Esophagus muscularis mucosa (tissue), 4 donors: ENCODE data around the gene FGF5. TPM values are rescaled to one million over a fixed set of nuclear protein-coding genes. Genes with fewer than 3 reads are reported as not detected.

Source experiments
- DNase-seq: peaks from one replicate; pipeline ENCODE4 v3.0.0-alpha.2; 2017; ENCODE audit errors: extremely low spot score
- H3K27ac ChIP-seq, 4 donors: fragments of 200-600 bp; sonication (generic); replicated peaks in 1 of 4; 1 replicate in 3 of 4; 2 replicates in 1 of 4; pipeline ENCODE4 v1.5.1; 2016 to 2019; ENCODE audit warnings: mild to moderate bottlenecking in 1 of 4
- H3K27me3 ChIP-seq, 4 donors: fragments of 200-600 bp; sonication (generic); one replicate each; pipeline versions ENCODE4 v1.5.1 to v1.6.0; 2016 to 2019
- H3K36me3 ChIP-seq, 4 donors: fragments of 200-600 bp; sonication (generic); one replicate each; pipeline ENCODE4 v1.5.1; 2016 to 2019
- H3K4me1 ChIP-seq, 4 donors: fragments of 200-600 bp; sonication (generic); one replicate each; pipeline ENCODE4 v1.5.1; 2016 to 2019
- H3K4me3 ChIP-seq, 4 donors: fragments of 200-600 bp; sonication (generic); 1 replicate in 2 of 4; 2 replicates in 2 of 4; pipeline ENCODE4 v1.5.1; 2016 to 2019; ENCODE audit warnings: mild to moderate bottlenecking in 4 of 4, moderate library complexity in 1 of 4
- H3K9me3 ChIP-seq, 4 donors: fragments of 200-600 bp; sonication (generic); 1 replicate in 3 of 4; 2 replicates in 1 of 4; pipeline ENCODE4 v1.5.1; 2016 to 2019
- CTCF ChIP-seq, 3 experiments: fragments of 200-600 bp in 2 of 3; fragments of 450-650 bp in 1 of 3; sonication (generic) in 2 of 3; IDR thresholded peaks; one replicate each; pipeline ENCODE4 v1.5.1; 2017 to 2019; ENCODE audit warnings: antibody characterized with exemption in 3 of 3, mild to moderate bottlenecking in 2 of 3, moderate library complexity in 1 of 3
- EP300 ChIP-seq: sonication (generic); formaldehyde crosslinking; IDR thresholded peaks from one replicate; pipeline ENCODE4 v1.6.1; 2017; ENCODE audit warnings: antibody characterized with exemption
- POLR2A ChIP-seq: fragments of 450-650 bp; IDR thresholded peaks from one replicate; pipeline ENCODE4 v1.6.1; 2017; ENCODE audit warnings: antibody characterized with exemption, moderate library complexity, mild to moderate bottlenecking, low read depth
- POLR2AphosphoS5 ChIP-seq, 2 donors: sonication (generic); formaldehyde crosslinking; IDR thresholded peaks; one replicate each; pipeline ENCODE4 v1.6.1; 2017; ENCODE audit warnings: antibody characterized with exemption in 2 of 2
- WGBS: methylation state at CpG from one replicate; pipeline ENCODE4 v1.1.5; 2018; 5-methylcytosine and 5-hydroxymethylcytosine counted together
- intact Hi-C: fragments of 100-400 bp; cut with DNase I; formaldehyde crosslinking; loops from one replicate; pipeline ENCODE4 v1.15.1; 2023
- total RNA-seq, 4 donors: library from RNA; depleted of rRNA; stranded (reverse); fragments of >200 nt; gene quantifications; one replicate each; pipeline versions ENCODE4 v1.1.0 to v1.2.1, GENCODE V29; 2016

FGF5 gene
- total RNA-seq, 4 donors from 2014 or later = 1.2 to 4.2 (median 2.0) TPM

DNA sequence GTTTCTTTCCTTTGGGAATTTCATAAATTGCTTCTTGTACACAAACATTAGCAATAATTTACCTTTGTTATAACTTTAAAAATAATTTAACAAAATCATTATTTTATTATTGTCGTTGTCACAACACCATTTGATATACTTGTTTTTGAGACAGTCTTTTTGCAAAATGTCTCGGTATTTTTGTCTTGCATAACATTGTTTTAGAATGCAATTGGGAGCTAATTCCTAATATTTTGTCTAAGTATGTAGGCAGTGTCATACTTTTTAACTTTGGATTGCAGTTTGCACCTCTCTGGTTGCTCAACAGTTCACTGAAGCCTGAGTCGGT is 68.7 kb downstream of the FGF5 start:
- peak overlapping the region; percentile 5 to 67 (median 50) for H3K27ac ChIP-seq
- WGBS = 27% methylated on average over 3 of the region's 3 CpGs
- no peak for DNase-seq
- H3K4me3 ChIP-seq = peak overlapping the region; percentile 58 to 71 (median 66)
- H3K9me3 ChIP-seq = no peaks in the 10 kb centered on the region
- peaks cover 0 to 37% (median 23%) of the 10 kb centered on the region in 4 donors for H3K4me1 ChIP-seq
- no peaks in the 10 kb centered on the region for H3K36me3 ChIP-seq
- no peaks in the 10 kb centered on the region for H3K27me3 ChIP-seq
- TF ChIP-seq EP300 = no peak
- TF ChIP-seq CTCF (IDR thresholded peaks at IDR 0.05) = no peak
- no peak for TF ChIP-seq POLR2A
- intact Hi-C loops = loop anchor here (10.0 kb wide), 2 partner anchors 70 to 1390 kb away; partner anchors contain the start of gene FGF5

GRCh38 chr4:80335554-80336358 is 69.3 kb downstream of the FGF5 start, which contains the start of gene CFAP299:
TSS of gene CFAP299 (plus strand) at chr4:80335730.
- 2% methylated on average over 14 of the region's 49 CpGs for WGBS
- intact Hi-C loops = loop anchor here (10.0 kb wide), 2 partner anchors 71 to 1391 kb away; partner anchors contain the start of gene FGF5
- Histone ChIP-seq H3K27ac (peak within 1 kb of the TSS; percentile 30 to 67 (median 50)), H3K4me3 (peak within 1 kb of the TSS; percentile 58 to 71 (median 66)), H3K36me3 (no peaks in the 10 kb centered on the region), H3K27me3 (no peaks in the 10 kb centered on the region), H3K4me1 (peaks cover 0 to 37% (median 23%) of the 10 kb centered on the region in 4 donors), H3K9me3 (no peaks in the 10 kb centered on the region)
- TF ChIP-seq POLR2A = no peak
- TF ChIP-seq CTCF (IDR thresholded peaks at IDR 0.05) = peak; percentile 44 to 56 (median 48)
- TF ChIP-seq POLR2AphosphoS5 (IDR thresholded peaks at IDR 0.05) = peak; percentile 16 to 38
- TF ChIP-seq EP300 = no peak
- DNase-seq = no peak

GRCh38 chr4:80336582-80336981 is 70.1 kb downstream of the FGF5 start:
- Histone ChIP-seq H3K36me3 (no peaks in the 10 kb centered on the region), H3K4me3 (peak overlapping the region; percentile 58 to 71 (median 66)), H3K27me3 (no peaks in the 10 kb centered on the region), H3K4me1 (peaks cover 0 to 37% (median 23%) of the 10 kb centered on the region in 4 donors), H3K9me3 (no peaks in the 10 kb centered on the region), H3K27ac (peak overlapping the region in 1 of 4 donors; percentile 42)
- TF ChIP-seq POLR2AphosphoS5 (IDR thresholded peaks at IDR 0.05) = peak in 1 of 2 donors; percentile 13
- TF ChIP-seq POLR2A = no peak
- no peak for TF ChIP-seq EP300
- peak; percentile 28 to 43 (median 37) for TF ChIP-seq CTCF (IDR thresholded peaks at IDR 0.05)
- WGBS = 13% methylated on average over 8 of the region's 10 CpGs
- intact Hi-C loops = loop anchor here (10.0 kb wide), 2 partner anchors 72 to 1392 kb away; partner anchors contain the start of gene FGF5
- no peak for DNase-seq

DNA sequence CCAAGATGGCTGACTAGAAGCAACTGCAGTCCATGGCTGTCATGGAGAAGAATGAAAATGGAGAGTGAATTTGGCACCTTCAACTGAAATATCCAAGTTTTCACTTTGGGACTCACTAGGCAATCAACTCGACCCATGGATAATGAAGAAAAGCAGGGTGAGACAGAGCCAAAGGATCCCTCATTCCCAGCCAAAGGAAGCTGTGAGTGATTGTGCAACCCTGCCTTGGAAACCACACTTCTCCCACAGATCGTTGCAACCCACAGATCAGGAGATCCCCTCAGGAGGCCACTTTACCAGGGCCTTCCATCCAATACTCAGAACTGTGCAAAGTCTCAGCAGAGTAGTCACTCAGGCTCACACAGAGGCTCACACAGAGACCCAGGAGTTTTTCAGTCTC is 73.6 kb downstream of the FGF5 start:
- intact Hi-C loops = no loop called here
- Histone ChIP-seq H3K9me3 (peaks cover 0 to 15% (median 7%) of the 10 kb centered on the region in 4 donors), H3K27ac (no peak overlapping the region), H3K27me3 (no peaks in the 10 kb centered on the region), H3K4me1 (peaks cover 0 to 15% (median 11%) of the 10 kb centered on the region in 4 donors), H3K4me3 (no peak overlapping the region), H3K36me3 (no peaks in the 10 kb centered on the region)
- DNase-seq = no peak
- WGBS = 69% methylated on average over 2 of the region's 2 CpGs
- no peak for TF ChIP-seq POLR2A
- no peak for TF ChIP-seq CTCF (IDR thresholded peaks at IDR 0.05)
- TF ChIP-seq EP300 = no peak
- no peak for TF ChIP-seq POLR2AphosphoS5 (IDR thresholded peaks at IDR 0.05)

Other genes with a start within 250 kb of the FGF5 start
- gene ANTXR2, start 193.4 kb upstream of the FGF5 start, total RNA-seq = 100 to 1,000 TPM; 319 to 518 (median 329) TPM
- gene PRDM8, start 69.2 kb upstream of the FGF5 start, total RNA-seq = 10 to 100 TPM; 24.1 to 63.5 (median 34.3) TPM
- 1 to 10 TPM in 2 of 4 donors, under 1 TPM in 1, not detected in 1; 0.84 to 2.5 (median 2.2) TPM for gene CFAP299, start 69.1 kb downstream of the FGF5 start, total RNA-seq